Pons (tissue), 1 donor: ENCODE measurements around the gene GPR39.

Source experiments
- DNase-seq: peaks from one replicate; pipeline ENCODE4 v3.0.0-alpha.2; 2016; ENCODE audit warnings: low spot score

Gene GPR39

GRCh38 chr2:132671151-132671835, 254.7 kb downstream of the GPR39 start:
- DNase-seq: no peak

GRCh38 chr2:132676999-132677398, 260.4 kb downstream of the GPR39 start:
- DNase-seq: no peak

- DNase-seq: no peak
These were observed 261.1 kb downstream of the GPR39 start for GRCh38 chr2:132677661-132678060.

GRCh38 chr2:132678483-132678882, 261.9 kb downstream of the GPR39 start:
- DNase-seq: no peak

GRCh38 chr2:132680544-132680943, 263.9 kb downstream of the GPR39 start:
- no peak for DNase-seq

- DNase-seq: no peak
These were observed 265.2 kb downstream of the GPR39 start for GRCh38 chr2:132681766-132682165.

- DNase-seq: no peak
These were observed 274.2 kb downstream of the GPR39 start for GRCh38 chr2:132690664-132691303.

- no peak for DNase-seq
These were observed 275.0 kb downstream of the GPR39 start for GRCh38 chr2:132691556-132691955.

- no peak for DNase-seq
These were observed 276.2 kb downstream of the GPR39 start for GRCh38 chr2:132692816-132693215.
